ENCODE data around the gene TST. TPM values are rescaled to one million over a fixed set of nuclear protein-coding genes. Genes with fewer than 3 reads are reported as not detected.

TST gene
- polyA plus RNA-seq, 2 of the 4 experiments (the other 2 are of a cell fraction): 43.2 to 50.1 TPM

- TF ChIP-seq USF2 (IDR thresholded peaks at IDR 0.05): no peak
Measured at GRCh38 chr22:37024339-37025157, 5.3 kb upstream of the TST start (continued).

- 97% methylated on average over 21 of the region's 34 CpGs for WGBS (ENCODE audit: missing lambda C conversion rate)
- ChIA-PET POLR2A (no interaction called here), CTCF (interaction anchor here (0.5 to 13.1 kb wide), 5 partner anchors 7 to 608 kb away, joined by 3 to 142 read pairs (median 3); no protein-coding TSS in a partner anchor)
- ATAC-seq (no peak), FAIRE-seq (no peak), DNase-seq (ENCODE audit: low read depth in 1 of 2, low spot score in 1 of 2) (no peak)
- TF ChIP-seq, protein P1, sequence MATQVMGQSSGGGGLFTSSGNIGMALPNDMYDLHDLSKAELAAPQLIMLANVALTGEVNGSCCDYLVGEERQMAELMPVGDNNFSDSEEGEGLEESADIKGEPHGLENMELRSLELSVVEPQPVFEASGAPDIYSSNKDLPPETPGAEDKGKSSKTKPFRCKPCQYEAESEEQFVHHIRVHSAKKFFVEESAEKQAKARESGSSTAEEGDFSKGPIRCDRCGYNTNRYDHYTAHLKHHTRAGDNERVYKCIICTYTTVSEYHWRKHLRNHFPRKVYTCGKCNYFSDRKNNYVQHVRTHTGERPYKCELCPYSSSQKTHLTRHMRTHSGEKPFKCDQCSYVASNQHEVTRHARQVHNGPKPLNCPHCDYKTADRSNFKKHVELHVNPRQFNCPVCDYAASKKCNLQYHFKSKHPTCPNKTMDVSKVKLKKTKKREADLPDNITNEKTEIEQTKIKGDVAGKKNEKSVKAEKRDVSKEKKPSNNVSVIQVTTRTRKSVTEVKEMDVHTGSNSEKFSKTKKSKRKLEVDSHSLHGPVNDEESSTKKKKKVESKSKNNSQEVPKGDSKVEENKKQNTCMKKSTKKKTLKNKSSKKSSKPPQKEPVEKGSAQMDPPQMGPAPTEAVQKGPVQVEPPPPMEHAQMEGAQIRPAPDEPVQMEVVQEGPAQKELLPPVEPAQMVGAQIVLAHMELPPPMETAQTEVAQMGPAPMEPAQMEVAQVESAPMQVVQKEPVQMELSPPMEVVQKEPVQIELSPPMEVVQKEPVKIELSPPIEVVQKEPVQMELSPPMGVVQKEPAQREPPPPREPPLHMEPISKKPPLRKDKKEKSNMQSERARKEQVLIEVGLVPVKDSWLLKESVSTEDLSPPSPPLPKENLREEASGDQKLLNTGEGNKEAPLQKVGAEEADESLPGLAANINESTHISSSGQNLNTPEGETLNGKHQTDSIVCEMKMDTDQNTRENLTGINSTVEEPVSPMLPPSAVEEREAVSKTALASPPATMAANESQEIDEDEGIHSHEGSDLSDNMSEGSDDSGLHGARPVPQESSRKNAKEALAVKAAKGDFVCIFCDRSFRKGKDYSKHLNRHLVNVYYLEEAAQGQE (IDR thresholded peaks at IDR 0.05): no peak
- TF ChIP-seq GATA3 (IDR thresholded peaks at IDR 0.05; ENCODE audit: borderline replicate concordance) (no peak), EHMT2 (IDR thresholded peaks at IDR 0.05; ENCODE audit: low read depth) (no peak), ZC3H11A (IDR thresholded peaks at IDR 0.05) (no peak), NR3C1 (IDR thresholded peaks at IDR 0.05) (no peak), NFE2L2 (conservative IDR thresholded peaks at IDR 0.05; ENCODE audit: low read length) (no peak), JUNB (IDR thresholded peaks at IDR 0.05) (no peak), RCOR1 (IDR thresholded peaks at IDR 0.05; ENCODE audit: low read depth, low read length) (no peak), CHD4 (IDR thresholded peaks at IDR 0.05; ENCODE audit: borderline replicate concordance) (no peak), CBX8 (IDR thresholded peaks at IDR 0.05) (no peak), NPAS2 (CRISPR knock-in tag; IDR thresholded peaks at IDR 0.05; ENCODE audit: borderline replicate concordance) (no peak), BHLHE40 (IDR thresholded peaks at IDR 0.05; ENCODE audit: low read depth, low read length) (no peak), MYC (IDR thresholded peaks at IDR 0.05; ENCODE audit: borderline replicate concordance, low read length) (no peak), FOXS1 (CRISPR knock-in tag; IDR thresholded peaks at IDR 0.05) (no peak), RFX5 (IDR thresholded peaks at IDR 0.05) (no peak), HOXA7 (CRISPR knock-in tag; IDR thresholded peaks at IDR 0.05) (no peak), FOSL2 (IDR thresholded peaks at IDR 0.05) (no peak), FOSL2 (CRISPR knock-in tag; IDR thresholded peaks at IDR 0.05) (no peak), RARB (CRISPR knock-in tag; IDR thresholded peaks at IDR 0.05) (no peak)
- TF ChIP-seq, protein P2, sequence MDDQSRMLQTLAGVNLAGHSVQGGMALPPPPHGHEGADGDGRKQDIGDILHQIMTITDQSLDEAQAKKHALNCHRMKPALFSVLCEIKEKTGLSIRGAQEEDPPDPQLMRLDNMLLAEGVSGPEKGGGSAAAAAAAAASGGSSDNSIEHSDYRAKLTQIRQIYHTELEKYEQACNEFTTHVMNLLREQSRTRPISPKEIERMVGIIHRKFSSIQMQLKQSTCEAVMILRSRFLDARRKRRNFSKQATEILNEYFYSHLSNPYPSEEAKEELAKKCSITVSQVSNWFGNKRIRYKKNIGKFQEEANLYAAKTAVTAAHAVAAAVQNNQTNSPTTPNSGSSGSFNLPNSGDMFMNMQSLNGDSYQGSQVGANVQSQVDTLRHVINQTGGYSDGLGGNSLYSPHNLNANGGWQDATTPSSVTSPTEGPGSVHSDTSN (IDR thresholded peaks at IDR 0.05): no peak
- Histone ChIP-seq H3K4me2 (peak overlapping the region; percentile 17; the same call in 1 of the 3 replicates), H3K9me3 (no peaks in the 10 kb centered on the region), H3K4me1 (peaks cover 46% of the 10 kb centered on the region), H3K4me3 (no peak overlapping the region), H3K27ac (peak overlapping the region in 1 of 2 experiments; percentile 99; a peak in 3 of 6 replicates)
Measured at GRCh38 chr22:37023743-37024338, 4.6 kb upstream of the TST start.
